ENCODE data around the gene ANAPC2.

GRCh38 chr9:137199411-137200121, 11.2 kb upstream of the ANAPC2 start:
- no peak for TF ChIP-seq CTCF (IDR thresholded peaks at IDR 0.05; ENCODE audit: low read depth, low read length, missing input control)
- TF ChIP-seq REST (IDR thresholded peaks at IDR 0.05) = no peak
- no peak for TF ChIP-seq YY1 (IDR thresholded peaks at IDR 0.05)
- TF ChIP-seq GABPA (IDR thresholded peaks at IDR 0.05 in 1 of 2, conservative IDR thresholded peaks at IDR 0.05 in 1 of 2) = no peak
- no peak for TF ChIP-seq RAD21 (IDR thresholded peaks at IDR 0.05)
- no peak for TF ChIP-seq ZBTB33 (IDR thresholded peaks at IDR 0.05)
- TF ChIP-seq MAX (IDR thresholded peaks at IDR 0.05) = no peak
- no peak for TF ChIP-seq TAF1 (conservative IDR thresholded peaks at IDR 0.05)
